HG02571 (cell line): ENCODE measurements around the gene GIMAP1.

Experiments
- ATAC-seq: cut with Tn5 transposase; IDR thresholded peaks from one replicate; pipeline ENCODE4 v1.9.1; 2021; ENCODE audit warnings: mild to moderate bottlenecking, moderate library complexity; ENCODE audit not compliant: unreplicated experiment

Gene GIMAP1

GRCh38 chr7:150745876-150746275 lies 29.5 kb downstream of the GIMAP1 start:
- ATAC-seq, result no peak

GRCh38 chr7:150746921-150747320 lies 30.5 kb downstream of the GIMAP1 start:
- ATAC-seq, result no peak

DNA sequence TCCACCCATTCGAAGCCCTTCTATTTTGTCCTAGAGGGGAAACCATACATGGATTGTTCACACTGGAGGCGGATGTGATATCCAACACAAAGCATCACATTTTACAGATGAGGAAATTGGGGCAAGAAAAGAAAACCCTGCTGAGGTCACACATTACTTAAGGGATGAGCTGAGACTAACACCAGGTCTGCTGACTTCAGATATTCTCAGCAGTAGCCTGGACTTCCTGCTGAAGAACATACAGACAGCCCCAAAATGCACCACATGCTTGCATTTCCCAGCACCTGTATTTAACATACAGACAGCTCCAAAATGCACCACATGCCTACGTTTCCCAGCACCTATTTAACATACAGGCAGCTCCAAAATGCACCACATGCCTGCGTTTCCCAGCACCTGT lies 32.0 kb downstream of the GIMAP1 start:
- no peak for ATAC-seq

GRCh38 chr7:150751702-150752101 lies 35.3 kb downstream of the GIMAP1 start:
- no peak for ATAC-seq

DNA sequence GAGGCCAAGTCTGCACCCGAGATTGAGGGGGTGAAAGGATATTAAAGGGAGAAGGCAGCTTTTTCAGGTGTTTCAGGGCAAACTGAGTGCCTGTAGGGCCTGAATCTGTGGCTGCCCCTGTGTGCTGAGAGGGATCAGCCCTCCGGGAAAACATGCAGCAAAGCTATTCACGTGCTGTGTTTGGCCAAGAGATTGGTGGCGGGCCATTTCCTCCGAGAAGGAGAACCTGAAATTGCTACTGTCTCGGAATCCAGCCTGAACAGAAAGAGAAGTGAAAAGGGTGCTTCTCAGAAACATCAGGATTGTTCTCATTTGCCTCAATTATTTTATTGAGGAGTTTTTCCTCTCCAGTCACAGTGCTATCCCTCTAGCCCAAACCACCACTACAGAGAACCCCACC lies 36.8 kb downstream of the GIMAP1 start:
- ATAC-seq, result no peak

DNA sequence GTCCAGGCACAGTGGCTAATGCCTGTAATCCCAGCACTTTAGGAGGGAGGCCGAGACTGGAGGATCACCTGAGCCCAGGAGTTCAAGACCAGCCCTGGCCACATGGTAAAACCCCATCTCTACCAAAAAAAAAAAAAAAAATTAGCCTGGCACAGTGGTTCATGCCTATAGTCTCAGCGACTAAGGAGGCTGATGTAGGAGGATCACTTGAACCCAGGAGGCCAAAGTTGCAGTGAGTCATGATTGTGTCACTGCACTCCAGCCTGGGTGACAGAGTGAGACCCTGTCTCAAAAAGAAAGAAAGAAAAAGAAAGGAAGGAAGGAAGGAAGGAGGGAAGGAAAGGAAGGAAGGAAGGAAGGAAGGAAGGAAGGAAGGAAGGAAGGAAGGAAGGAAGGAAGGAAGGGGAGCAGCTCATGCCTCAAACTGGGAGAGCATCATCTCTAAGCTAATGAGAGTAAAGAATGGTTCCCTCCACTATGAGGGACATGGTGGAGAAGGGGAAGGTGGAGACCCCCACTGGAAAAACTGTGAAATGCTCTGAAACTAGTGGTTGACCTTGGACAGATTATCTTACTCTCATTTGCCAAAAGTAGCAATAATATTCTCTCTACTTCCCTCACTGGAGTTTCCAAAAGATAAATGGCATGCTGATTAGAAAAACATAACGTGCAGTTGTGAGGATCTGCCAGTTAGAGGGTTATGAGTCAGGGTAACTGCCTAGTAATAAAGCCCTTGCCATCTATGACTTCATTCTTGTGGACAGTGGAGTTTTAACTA lies 37.6 kb downstream of the GIMAP1 start:
- no peak for ATAC-seq

- ATAC-seq, result no peak
These were observed 38.5 kb downstream of the GIMAP1 start for GRCh38 chr7:150754951-150755350.

DNA sequence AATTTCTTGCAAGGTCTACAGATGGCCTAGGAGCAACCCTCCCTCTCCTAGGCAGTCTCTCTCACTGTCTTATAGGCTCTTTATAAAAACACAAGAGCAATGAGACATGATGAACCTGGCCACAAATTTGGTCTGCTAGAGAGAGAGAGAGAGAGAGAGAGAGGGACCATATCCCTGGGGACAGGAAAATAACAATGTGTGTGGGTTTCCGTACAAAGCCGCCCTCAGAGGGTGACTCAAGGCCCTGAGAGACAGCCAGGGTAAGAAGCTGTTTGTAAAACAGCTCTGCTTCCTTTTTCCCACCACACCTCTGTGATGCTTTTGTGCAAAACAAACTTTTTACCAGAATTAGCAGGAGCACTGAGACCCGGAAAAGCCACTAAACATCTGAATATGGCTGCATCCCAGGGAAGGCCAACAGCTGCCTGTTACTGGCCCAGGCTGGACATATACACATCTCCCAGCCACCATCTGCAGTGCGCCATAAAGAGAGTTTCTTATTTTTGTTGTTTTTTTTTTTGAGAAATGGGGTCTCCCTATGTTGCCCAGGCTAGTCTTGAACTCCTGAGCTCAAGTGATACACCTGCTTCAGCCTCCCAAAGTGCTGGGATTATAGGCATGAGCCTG lies 39.2 kb downstream of the GIMAP1 start:
- no peak for ATAC-seq

DNA sequence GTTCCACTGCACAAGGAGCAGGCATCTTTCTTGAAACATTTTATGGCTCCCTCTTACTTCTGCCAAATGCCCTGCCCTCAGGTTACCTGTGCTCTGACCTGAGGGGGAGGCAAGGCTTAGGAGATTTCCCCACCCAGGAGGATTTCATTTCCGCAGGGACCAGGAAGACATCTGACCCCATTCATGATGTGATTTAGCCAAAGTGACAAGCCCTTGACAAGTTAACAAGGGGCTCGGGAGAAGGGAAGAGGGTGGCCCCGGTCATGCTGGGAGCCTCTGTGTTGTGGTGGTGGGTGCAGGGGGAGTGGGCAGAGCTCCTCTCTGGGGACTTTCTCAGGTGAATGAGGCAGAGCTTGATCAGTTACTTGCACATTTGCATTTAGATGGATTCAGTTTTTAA lies 39.8 kb downstream of the GIMAP1 start:
- no peak for ATAC-seq

- ATAC-seq, result no peak
These were observed 40.4 kb downstream of the GIMAP1 start for GRCh38 chr7:150756858-150757257.

- no peak for ATAC-seq
These were observed 43.1 kb downstream of the GIMAP1 start for GRCh38 chr7:150759479-150759878.

DNA sequence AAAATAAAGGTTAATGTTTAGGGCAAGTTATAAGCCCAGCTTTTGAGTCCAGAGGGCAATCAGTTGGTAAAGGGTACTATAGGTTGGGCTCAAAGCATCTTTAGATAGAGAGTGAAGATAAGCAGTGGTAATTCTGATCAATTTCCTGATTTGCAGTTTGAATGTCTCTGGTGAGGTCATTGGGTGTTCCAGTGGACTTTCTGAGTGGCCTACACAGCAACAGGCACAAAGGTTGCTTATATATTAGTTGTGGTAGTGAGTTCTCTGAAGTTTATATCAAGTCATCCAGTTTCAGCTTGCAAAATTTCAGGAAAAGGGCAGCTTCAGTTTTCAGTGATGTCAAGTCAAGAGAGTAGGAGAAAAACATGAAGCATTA lies 49.9 kb downstream of the GIMAP1 start:
- ATAC-seq, result no peak

- no peak for ATAC-seq
These were observed 53.4 kb downstream of the GIMAP1 start for GRCh38 chr7:150769768-150770167.
